ENCODE measurements around the gene LIPJ. TPM values are rescaled to one million over a fixed set of nuclear protein-coding genes. Genes with fewer than 3 reads are reported as not detected.

Gene LIPJ
- total RNA-seq, 1 donor from 2014 or later = not detected

- no peak for DNase-seq (ENCODE audit: low read depth, low spot score)
- TF ChIP-seq CTCF (conservative IDR thresholded peaks at IDR 0.05) = no peak
- Mint-ChIP-seq H3K27ac (ENCODE audit: unreplicated experiment) (no peak overlapping the region), H3K27me3 (ENCODE audit: low read depth) (no peaks in the 10 kb centered on the region), H3K9me3 (no peaks in the 10 kb centered on the region), H3K4me3 (no peak overlapping the region), H3K36me3 (ENCODE audit: low read depth) (no peaks in the 10 kb centered on the region), H3K4me1 (no peaks in the 10 kb centered on the region)
Measured at GRCh38 chr10:88592906-88593305, 6.3 kb downstream of the LIPJ start.

GRCh38 chr10:88594482-88594881 lies 7.9 kb downstream of the LIPJ start:
- H3K27ac Mint-ChIP-seq (ENCODE audit: unreplicated experiment) = no peak overlapping the region
- no peaks in the 10 kb centered on the region for H3K36me3 Mint-ChIP-seq (ENCODE audit: low read depth)
- no peak for TF ChIP-seq CTCF (conservative IDR thresholded peaks at IDR 0.05)
- DNase-seq (ENCODE audit: low read depth, low spot score) = no peak
- no peak overlapping the region for H3K4me3 Mint-ChIP-seq
- no peaks in the 10 kb centered on the region for H3K4me1 Mint-ChIP-seq
- no peaks in the 10 kb centered on the region for H3K9me3 Mint-ChIP-seq
- no peaks in the 10 kb centered on the region for H3K27me3 Mint-ChIP-seq (ENCODE audit: low read depth)

- no peak for DNase-seq (ENCODE audit: low read depth, low spot score)
- H3K36me3 Mint-ChIP-seq (ENCODE audit: low read depth) = no peaks in the 10 kb centered on the region
- no peak overlapping the region for H3K4me3 Mint-ChIP-seq
- no peak for TF ChIP-seq CTCF (conservative IDR thresholded peaks at IDR 0.05)
- H3K27ac Mint-ChIP-seq (ENCODE audit: unreplicated experiment) = no peak overlapping the region
- no peaks in the 10 kb centered on the region for H3K27me3 Mint-ChIP-seq (ENCODE audit: low read depth)
- H3K9me3 Mint-ChIP-seq = no peaks in the 10 kb centered on the region
- no peaks in the 10 kb centered on the region for H3K4me1 Mint-ChIP-seq
Measured at GRCh38 chr10:88598055-88598454, 11.5 kb downstream of the LIPJ start.

- Mint-ChIP-seq H3K4me3 (no peak overlapping the region), H3K27me3 (ENCODE audit: low read depth) (no peaks in the 10 kb centered on the region), H3K36me3 (ENCODE audit: low read depth) (no peaks in the 10 kb centered on the region), H3K4me1 (no peaks in the 10 kb centered on the region), H3K9me3 (no peaks in the 10 kb centered on the region), H3K27ac (ENCODE audit: unreplicated experiment) (no peak overlapping the region)
- no peak for TF ChIP-seq CTCF (conservative IDR thresholded peaks at IDR 0.05)
- DNase-seq (ENCODE audit: low read depth, low spot score) = no peak
Measured at GRCh38 chr10:88608052-88608732, 21.6 kb downstream of the LIPJ start.

GRCh38 chr10:88608780-88609179 lies 22.2 kb downstream of the LIPJ start:
- H3K36me3 Mint-ChIP-seq (ENCODE audit: low read depth) = no peaks in the 10 kb centered on the region
- H3K9me3 Mint-ChIP-seq = no peaks in the 10 kb centered on the region
- TF ChIP-seq CTCF (conservative IDR thresholded peaks at IDR 0.05) = no peak
- no peaks in the 10 kb centered on the region for H3K4me1 Mint-ChIP-seq
- H3K4me3 Mint-ChIP-seq = no peak overlapping the region
- no peaks in the 10 kb centered on the region for H3K27me3 Mint-ChIP-seq (ENCODE audit: low read depth)
- H3K27ac Mint-ChIP-seq (ENCODE audit: unreplicated experiment) = no peak overlapping the region
- DNase-seq (ENCODE audit: low read depth, low spot score) = no peak

All from neural crest cell (in vitro differentiated cells).